Fibroblast of skin of right quadriceps (primary cell): Measurements from ENCODE around the gene ISYNA1.
A peak's percentile ranks its signal among the peaks of the same experiment; 100 is the strongest.

Experiments used
- DNase-seq: peaks from one replicate; pipeline ENCODE4 v3.0.0-alpha.2; 2013

ISYNA1 gene

DNA sequence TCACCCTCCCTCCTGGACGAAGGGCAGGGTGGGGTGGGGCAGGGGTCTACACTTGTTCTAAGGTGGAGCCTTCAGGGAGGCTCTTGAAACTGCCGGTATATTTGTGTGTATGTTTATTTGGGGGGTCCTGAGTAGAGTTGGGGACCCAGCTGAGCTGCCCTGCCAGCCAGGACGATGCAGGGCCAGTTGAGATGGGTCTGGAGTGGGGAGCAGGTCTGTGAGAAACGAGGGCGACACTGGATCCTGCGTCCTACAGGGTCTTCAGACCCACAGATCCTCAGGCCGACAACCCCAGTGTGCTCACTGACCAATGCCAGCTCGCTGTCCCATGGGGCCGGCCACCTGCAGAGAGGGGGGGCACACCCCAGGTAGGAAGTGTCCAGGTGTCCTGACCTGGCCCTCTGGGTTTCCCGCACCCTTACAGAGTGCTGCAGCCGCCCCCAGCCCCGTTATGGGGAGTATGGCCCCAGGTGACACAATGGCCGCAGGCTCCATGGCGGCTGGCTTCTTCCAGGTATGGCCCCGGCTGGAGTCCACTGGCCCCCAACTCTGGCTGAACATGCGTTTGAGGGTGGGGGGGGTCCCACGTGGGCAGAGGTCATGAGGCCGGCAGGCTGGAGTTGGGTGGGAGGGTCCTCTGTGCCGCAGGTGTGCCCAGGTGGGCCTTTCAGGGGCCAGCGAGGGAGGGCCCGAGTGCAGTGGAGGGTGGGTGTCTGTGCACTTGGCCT, 7.4 kb downstream of the ISYNA1 start:
- DNase-seq = no peak

DNA sequence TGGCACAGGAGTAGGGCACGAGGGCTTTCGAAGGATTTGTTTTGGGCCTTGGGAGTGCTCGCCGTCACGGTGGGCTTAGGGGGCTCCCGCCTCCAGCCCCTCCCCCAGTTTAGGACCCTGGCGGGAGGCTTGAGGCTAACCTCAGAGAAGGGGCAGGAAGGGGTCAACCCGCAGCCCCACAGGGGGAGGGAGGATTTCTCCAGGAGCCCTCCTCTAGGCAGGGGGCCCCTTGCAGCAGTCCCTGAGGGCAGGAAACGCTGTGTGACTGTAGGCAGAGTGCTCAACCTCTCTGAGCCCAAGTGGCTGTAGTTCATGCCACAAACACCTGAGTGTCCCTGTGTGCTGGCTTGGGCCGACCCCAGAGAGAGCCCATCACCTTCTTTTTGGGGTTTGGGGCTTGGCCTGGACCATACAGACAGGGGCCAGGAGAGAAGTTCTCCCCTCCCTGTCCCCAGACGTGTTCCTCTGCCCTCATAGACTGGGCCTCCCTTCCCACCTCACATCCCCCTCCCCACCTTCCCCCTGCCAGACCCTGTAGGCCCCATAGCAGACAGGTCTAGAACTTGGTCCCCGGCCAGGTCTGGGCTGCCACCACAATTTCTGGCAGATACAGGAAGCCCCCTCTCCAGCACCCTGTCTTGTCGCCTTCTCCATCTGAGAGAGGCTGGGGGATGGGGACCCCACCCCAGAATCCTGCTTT, 8.1 kb downstream of the ISYNA1 start:
- DNase-seq = no peak

DNA sequence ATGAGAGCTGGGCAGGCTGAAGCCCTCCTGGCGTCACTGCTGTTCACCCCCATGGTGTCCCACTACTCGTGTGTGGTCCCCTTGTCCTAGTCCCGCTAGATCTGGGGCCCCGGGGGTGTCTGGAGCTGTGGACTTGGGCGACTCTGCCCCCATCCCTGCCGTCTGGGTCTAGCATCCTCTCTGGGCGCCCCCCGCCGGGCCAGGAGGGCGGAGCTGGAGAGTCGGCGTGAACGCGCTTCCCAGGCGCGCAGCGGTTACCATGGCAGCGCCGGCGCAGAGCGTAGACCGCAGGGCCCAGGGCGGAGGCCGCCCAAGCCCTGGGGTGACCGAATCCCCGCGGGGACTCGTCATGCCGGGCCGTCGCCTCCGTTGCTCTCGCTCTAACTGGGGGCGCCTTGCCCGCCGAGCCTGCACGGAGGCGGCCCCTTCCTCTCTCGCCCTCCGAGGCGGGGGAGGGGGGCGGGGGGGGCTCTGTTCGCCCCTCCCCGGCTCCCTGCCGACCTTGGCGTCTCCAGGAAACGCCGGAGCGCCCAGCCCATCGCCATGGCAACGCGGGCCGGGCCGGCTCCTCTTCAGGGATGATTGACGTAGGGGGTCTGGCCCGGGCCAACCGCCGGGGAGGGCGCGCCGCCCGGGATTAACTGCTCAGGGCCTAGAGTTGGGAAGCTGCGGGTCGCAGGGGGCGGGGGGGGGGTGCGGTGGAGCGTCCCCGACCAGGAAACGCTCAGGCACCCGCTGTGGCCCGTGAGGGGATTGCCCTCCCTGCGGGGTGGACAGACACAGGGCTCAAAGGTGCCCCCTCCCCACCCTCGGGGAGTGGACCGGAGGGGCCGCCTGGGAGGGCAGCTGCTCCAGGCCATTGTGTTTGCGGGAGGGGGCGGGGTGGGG, 8.9 kb downstream of the ISYNA1 start:
- peak; percentile 92 for DNase-seq

DNA sequence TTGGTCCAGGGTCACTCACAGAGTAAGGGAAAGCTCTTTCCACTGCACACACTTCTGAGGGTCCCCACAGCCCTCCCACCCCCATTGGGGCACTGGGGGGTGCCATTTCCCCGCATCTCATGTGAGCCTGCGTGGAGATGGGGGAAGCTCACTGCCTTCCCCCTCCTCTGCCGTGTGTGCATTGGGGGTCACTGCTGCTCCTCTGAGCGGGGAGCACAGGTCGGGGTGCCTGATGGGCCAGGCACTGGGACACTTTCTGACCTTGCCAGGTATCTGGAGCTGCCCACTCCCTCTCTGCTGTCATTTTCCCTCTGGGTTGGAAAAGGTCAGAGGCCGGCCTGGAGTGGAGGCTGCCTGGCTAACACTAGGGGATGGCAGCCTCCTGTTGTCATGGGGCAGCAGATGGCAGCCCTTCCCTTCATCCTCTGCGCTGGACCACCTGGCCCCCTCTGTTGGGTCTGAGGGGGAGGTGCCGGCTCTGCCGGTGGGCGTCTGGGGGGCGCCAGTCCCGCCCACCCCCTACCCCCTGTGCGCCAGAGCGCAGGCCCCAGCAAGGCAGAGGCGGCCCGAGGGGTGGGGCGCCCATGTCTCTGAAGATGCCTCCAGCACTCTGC, 9.7 kb downstream of the ISYNA1 start:
- DNase-seq = no peak

DNA sequence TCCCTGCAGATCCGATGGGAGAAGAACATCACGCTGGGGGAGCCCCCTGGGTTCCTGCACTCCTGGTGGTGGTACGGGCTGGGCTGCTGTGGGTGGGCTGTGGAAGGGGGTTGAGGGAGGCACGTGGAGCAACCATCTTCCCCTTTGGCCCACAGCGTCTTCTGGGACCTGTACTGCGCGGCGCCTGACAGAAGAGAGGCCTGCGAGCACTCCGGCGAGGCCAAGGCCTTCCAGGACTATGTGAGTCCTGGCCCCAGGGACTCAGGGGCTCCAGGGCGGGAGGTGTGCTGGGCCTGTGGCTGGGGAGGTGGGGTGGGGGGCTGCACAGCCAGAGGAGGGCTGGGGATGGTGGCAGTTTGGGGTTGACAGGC, 10.2 kb downstream of the ISYNA1 start:
- no peak for DNase-seq

DNA sequence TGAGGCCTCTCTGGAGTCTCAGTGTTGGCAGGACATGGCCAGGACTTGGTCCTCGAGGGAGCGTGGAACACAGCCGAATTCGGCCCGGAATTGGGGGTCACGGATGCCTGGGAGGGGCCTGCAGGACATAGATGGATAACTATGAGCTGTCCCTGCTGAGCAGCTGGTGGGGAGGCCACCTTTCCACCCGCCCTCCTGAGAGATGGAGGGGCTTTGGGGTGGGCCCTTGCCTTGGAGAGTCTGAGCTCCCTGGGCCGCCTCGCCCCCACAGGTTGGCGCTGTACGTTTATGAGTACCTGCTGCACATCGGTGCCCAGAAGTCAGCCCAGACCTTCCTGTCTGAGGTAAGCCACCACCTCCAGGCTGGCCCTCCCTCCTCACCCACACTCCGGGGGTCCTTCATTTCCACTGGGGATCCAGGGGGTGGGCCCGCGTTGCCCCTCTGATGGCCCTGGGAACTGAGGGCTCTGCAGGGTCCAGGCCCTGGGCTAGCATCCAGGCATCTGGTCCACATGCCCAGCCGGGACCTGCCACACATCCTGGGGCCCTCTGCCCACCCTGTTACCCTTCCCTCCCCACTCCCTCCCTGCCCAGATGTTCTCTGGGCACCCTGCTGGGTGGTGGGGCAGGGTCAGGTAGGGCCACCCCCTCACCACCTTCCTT, 10.7 kb downstream of the ISYNA1 start:
- DNase-seq = no peak

DNA sequence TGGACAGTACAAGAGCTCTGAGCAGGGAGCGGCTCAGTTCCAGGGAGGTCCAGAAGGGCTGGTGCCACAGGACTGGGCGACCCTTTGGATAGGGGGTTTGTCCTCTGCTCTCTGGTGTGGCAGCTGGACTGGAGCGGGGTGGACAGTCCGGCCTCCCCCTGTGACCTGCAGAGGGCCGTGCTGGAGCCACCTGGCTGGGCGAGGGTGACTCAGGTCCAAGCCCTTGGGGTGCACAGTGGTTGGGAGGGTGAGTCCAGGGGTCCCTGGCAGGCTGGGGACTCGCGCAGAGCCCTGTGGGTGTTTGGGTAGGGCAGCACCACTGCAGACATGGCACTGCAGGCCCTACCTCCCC, 11.5 kb downstream of the ISYNA1 start:
- DNase-seq = no peak

DNA sequence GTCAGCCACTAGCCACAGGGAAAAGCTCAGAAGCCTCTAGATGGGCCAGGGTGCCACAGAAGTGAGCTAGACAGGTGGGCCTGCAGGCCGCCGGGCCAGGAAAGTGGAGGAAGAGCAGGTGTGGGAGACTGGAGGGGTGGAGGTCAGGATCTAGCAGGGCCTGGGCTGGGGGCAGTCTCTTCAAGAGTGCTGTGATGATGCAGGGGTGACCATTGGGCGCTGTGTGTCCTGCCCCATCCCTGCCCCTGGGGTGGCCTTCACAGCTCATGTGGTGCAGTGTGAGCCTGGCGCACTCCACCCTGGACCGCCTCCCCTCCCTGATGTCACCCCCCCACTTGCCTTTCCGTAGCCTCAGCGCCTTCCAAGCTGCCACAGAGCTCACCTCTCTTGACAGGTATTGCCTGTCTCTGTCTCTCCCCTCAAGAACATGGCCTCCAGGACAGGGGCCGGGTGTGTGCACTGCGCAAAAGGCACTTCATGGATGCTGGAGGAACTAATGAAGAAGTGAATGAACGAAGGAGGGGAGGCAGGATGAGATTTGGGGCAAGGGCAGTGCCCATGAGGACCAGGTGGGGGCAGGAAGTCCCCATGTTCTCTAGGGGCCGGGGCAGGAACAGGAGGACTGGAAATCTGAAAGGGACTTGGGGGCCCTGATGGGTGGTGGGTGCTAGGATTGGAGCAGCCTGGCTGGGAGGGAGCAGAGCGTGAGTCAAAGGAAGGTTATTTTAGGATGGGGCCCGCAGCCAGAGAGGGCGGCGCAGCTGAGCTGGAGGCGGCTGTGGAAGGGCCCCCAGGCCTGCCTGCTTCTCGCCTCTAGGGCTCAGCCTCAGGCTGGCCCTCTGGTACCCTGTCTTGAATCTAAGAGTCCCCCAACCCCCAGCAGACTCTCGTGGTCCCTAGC, 12.2 kb downstream of the ISYNA1 start:
- DNase-seq = peak; percentile 72

DNA sequence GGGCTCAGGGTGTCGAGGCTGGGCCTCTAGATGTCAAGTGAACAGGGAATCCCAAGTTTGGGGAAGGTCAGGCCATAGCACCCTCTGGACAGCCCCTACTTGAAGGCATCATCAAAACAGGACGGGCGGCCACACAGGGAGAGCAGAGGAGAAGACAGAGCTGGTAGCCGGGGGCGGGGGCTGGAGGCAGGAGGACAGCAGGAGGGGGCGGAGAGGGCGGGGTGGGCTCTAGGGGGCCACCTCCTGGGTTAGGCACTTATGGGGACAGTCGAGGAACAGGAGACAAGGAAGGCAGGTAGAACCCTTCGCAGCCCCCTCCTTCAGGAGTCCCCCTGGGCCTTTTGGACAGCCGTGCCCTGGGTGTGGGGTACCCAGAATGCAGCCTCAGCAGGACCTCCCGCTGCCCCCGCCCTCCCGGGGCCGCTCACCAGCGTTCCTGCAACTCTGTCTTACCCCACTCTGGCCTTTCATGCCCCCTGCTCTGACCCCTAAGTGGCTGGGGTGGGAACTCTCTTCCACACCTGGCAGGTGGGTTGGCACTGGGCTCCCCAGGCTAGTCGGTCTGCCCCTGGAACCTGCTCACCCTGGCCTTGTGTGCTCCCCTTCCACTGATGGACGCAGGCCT, 12.9 kb downstream of the ISYNA1 start:
- DNase-seq = no peak

DNA sequence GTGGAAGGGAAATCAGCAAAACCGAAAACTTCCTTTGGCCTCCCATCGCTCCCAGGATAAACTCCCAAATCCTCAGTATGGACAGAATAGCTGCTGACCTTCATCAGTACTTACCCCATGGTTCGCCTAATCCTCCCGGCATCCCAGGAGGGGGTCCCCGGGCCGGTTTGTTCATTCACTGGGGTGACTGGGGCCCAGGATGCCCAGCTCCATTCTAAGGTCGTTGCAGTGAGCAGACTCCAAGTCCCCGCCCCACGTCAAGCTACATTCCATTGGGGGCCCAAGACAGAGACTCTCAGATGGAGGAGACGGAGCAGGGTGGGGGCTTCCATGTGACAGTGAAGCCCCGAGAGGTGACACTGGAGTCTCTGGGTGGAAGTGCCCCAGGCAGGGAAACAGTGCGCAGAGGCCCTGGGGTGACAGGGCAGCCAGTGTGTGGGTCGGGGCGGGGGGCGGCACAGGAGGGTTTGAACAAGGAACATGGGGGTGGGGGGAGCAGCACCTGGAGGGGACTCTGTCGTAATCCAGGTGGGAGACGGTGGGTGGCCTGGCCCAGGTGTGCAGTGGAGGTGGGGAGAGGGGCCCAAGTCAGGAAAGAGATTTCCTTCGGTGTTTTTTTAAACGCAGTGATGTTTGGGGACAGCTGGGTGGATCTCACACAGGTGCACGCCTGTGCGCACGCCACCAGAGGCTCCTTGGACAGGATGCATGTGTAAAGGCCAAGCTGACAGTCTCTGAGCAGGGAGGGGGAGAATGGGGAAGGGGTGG, 13.6 kb downstream of the ISYNA1 start:
- no peak for DNase-seq

DNA sequence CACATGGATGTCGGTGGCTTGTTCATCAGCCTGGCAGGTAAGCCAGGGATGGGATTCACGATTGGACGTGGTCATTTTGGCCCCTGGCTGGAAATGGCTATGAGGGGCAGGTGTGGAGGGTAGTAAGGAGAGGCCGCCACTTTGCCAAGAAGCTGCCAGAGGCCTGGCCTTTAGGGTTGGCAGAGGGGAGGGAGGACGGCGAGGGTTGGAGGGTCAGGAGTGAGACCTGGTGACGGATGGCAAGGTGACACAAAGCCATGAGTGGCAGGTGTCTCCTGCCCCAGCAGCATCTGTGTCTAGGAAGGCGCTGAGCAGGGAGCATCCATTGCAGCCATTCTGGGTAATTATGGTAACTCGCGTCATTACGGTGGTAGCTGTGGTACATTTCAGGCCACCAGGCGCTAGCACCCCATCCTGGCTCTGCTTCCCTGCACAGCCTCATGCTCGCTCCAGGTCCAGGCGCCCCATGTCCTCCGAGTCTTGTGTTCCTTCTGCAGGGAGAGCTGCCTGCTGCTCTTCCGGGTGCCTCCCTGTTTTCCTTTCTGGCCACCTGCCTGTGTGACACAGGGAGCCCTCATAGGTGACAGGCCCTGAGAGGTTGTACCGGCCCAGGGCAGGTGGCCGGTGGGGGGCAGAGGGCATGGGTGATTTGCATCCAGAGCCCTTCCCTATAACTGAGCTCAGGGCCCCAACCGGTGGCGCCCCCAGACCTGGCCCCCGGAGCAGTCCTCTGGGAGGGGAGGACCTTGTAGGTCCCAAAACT, 14.5 kb downstream of the ISYNA1 start:
- DNase-seq = no peak

DNA sequence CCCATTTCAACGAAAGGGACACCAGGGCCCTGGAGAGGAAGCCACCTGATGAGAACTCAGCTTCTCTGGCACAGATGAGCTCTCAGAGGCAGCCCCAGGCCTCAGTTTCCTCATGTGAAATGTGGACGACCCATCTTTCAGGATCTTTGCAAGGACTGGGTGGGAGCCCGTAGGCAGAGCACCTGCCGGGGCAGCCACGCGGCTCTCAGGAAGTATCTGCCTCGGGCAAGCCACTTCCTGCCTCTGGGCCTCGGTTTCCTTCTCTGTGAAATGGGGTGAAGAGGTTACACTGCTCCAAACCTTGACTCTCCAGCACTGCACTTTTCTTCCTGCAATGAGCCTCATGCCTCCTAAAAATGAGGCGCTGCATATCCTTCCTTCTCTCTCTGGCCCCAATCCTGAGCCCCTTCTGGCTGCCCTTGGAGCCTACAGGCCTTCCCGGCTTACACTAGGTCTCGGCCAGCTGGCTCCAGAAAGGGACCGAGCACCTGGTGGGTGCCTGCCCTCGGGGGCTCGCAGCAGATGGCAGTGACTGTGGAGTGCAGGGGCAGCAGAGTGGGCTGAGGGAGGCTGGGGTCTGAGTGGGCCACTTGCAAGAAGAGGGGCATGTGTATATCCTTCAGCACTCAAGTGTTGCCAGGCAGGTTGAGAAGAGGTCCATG, 15.3 kb downstream of the ISYNA1 start:
- DNase-seq = no peak

DNA sequence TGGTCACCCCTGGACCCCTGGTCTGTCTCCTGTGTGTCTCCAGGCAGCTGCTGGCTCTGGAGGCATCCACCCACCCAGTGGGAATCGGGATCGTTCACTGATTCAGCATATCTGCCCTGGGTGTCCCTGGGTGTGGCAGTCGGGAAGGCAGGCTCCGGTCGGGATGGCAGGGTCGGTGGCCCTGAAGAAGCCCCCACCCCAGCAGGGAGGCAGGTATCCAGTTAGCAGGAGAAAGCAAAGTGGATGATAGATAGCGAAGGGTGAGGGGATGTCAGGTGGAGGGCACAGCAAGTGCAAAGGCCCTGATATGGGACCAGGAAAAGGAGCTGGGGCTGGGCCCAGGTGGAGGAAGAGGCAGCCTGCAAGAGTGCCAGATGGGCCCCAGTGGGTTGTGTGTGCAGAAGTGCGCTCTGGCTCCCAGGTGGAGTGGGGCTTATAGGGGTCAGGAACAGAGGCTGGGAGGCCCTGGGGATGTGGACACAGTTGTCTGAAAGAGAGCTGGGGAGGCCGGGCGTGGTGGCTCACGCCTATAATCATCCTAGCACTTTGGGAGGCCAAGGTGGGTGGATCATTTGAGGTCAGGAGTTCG, 16.5 kb downstream of the ISYNA1 start:
- DNase-seq = no peak

DNA sequence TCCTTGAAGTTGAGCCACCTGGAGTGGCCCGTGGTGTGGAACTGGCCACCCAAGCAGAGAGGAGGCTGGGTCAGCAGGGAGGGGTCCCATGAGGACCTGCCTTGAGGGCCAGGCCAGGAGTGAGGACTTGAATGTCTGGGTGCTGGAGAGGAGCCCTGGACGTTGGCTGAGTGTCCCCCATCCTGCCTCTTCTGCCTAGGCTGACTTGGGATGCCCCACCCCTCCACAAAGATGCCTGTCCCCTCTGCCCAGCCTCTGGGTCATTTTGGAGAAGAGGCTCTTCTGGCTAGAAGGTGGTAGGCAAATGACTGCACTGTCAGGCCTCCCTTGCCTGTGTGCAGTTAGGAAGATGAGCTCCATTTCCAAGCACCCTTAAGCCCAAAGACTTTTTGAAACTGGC, 17.0 kb downstream of the ISYNA1 start:
- DNase-seq = no peak

DNA sequence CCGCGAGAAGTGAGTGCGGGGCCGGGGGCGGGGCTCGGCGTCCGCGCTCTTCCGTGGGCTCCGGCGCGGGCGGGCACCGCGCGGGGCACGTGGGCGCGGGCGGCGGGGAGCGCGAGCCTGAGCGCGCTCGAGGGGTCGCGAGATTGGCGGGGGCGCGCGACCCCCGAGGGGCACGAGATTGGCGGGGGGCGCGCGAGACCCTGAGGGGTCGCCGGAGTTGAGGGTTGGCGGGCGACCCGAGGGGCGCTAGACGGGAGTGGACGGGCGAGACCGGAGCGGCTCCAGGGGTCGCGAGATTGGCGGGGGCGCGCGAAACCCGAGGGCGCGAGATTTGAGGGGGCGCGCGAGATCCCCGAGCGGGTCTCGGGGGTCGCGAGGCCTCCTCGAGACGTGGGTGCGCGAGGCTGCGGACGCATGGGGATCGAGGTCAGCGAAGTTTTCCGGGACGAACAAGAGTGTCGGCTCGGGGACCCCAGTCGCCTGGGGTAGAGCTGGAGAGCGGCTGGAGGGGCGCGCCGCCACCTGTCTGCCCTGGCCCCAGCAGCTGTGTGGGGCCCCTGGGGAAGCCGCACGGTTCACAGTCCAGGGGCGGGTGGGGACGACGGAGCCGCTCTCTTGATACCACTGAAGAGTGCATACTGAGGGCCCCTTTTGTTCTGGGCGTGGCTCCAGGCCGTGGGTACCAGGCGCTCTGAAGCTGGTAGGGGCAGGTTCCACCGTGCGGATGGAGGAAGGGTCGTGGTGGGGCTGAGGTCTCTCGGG, 18.1 kb downstream of the ISYNA1 start:
- DNase-seq = no peak

DNA sequence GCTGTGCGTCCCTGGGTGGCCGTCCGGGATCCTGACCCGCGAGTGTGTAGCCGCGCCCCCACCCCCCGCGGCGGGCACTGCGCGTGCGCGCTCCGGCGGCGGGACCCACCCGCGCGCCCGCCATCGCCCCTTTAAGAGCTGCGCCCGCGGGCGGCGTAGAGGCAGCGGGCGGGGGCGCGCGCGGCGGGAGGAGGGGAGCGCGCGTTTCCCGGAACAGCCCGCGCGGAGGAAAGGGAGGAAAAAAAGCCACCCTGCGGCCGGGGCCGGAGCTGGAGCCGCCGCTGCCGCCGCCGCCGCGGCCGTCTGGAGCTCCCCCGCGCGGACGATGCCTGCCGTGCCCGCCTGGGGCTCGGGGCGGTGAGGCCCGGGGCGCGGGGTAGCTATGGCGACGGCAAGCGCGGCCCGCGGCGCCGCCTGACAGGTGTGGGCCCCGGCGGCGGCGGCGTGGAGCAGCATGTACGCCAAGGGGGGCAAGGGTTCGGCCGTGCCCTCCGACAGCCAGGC, 18.7 kb downstream of the ISYNA1 start, which contains the start of gene SSBP4:
SSBP4 (plus strand) TSS at position 204 of the 504 bp plus-strand sequence; CDS start at position 455, 251 bp downstream.
- peak; percentile 86 for DNase-seq

DNA sequence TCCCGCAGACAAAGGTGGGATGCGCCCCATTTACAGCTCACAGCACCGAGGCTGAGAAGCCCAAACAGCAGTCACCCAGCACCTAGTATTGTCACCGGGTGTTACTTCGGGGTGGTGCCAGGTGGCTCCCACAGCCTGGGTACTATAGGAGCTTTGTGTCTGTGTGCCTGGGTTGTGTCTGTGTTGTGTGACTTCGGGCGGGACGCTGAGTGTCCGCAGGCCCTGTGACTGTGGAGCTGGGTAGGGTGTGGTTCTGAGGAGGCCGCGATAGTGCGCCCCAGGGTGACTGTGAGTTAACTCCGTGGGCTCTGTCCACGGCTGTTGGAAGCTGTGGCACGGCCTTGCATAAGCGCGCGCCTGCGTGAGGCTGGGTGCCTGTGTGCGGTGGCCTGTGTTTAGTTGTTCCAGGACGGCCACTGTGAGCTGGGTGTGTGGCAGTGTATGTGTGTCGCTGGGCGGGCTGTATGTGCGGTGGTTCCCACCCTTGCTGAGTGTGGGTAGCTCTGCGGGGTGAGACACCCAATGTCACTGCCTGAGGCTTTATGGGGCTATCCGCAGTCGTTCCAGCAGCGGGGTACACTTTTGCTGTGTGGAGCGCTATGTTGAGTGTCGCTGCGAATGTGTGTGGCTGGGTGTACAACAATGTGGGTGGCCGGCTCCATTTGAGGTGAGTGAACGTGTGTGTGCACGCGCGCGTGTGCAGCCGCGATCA, 19.3 kb downstream of the ISYNA1 start:
- no peak for DNase-seq
